Measurements from ENCODE around the gene RAB14. TPM values are rescaled to one million over a fixed set of nuclear protein-coding genes. Genes with fewer than 3 reads are reported as not detected.

The RAB14 gene
- 50.6 TPM for total RNA-seq

- peak; percentile 98 for DNase-seq
Measured at GRCh38 chr9:121201738-121202533, at the start of gene RAB14. TSS of gene RAB14 (minus strand) at chr9:121201869. CDS start at chr9:121193412, 8,457 bp downstream.

GRCh38 chr9:121249563-121249962, 47.9 kb upstream of the RAB14 start:
- DNase-seq, result no peak

DNA sequence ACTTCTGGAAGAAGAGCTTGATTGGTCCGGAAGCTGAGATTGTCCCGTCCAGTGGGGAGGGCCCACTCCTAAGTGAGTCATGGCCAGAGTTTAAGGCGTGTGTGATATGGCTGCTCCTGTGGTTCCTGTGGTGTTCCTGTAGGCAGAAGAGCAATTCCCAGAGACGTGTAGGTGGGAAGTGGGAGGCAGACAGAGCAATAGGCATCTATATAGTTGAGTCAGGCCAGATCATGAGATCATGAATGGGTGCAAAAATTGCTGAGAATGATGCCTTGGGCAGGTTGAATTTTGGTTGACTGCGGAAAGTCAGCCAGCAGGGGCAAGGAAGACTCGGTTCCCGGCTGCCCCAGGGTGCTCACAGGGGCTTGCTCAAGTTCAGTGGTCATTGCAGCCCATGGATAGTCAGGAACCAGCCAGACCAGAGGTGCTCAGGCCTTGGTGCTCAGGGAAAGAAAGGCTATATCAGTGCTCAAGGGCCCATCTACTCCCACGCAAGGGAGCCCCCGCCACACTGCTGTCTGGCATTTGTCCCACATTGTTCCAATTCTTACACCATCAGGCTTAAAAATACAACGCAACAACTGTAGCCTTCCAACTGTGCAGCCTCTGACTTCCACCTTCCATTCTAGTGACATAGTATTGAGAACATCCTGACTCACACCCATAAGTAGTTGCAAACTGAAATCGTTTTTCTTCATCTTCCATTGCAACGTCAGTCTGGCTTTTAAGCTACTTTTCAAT, 45.3 kb upstream of the RAB14 start:
- DNase-seq, result peak; percentile 66

GRCh38 chr9:121242959-121243346, 41.3 kb upstream of the RAB14 start:
- no peak for DNase-seq

DNA sequence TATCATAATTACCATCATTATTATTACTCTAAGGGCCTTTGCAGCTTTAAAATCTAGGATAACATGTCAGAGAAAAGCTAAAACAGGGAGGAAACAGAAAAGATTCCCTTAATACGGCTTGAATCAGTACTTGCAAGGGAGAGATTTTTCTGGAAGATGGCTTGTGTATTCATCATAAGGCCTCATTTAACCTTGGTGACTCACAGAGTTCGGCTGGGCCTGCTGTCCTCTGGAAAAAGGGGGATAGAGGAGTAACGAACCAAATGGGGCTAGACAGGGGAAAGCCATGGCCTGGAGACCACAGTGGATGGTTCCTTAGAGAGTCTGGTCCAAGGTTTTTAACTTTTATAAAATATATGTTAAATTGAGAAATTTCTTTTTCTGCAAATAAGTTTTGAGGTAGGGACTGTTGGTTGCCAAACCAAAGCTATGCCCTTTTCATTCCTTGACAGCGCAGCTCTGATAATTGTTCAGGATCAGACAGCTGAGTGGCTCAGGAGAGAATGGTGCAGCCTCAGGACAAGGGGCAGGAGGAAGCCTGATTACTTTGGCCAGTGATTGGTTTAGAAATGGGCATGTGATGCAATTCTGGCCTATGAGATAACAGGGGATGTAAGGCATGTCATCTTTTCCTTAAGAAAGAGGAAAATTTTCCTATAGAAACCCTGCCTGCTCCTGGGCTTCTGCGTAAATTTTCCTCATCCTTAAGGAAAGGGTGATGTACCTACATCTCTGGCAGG, 40.7 kb upstream of the RAB14 start:
- no peak for DNase-seq

DNA sequence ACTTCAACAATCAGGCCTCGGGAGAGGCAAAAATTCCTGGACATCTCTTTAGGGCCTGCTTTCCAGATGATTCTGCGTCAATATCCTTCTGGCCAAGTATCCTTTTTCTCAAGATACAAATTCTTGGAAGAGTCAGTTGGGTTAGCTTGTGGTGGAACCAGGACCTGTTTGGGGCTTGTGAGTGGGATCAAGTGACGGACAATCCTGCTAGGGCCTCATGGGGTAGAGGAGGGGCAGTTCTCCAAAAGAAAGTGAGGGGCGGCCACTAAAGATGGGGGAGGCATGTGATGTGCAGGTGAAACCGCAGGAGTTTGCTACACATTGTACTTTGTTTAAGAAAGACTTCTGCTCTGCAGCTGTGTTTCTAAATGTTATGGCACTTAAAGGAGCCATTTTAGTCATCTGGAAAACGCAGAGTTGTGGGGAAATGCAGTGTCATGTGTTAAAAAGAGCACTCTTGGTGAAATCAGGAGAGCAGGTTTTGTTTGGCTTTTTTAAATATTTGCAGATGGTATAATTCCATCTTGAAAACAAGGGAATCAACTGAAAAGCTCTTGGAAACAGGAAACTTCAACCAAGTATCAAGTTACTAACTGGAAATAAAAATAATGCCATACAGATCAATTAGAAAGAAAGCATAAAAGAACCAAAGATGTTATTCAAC, 38.9 kb upstream of the RAB14 start:
- peak; percentile 67 for DNase-seq

DNA sequence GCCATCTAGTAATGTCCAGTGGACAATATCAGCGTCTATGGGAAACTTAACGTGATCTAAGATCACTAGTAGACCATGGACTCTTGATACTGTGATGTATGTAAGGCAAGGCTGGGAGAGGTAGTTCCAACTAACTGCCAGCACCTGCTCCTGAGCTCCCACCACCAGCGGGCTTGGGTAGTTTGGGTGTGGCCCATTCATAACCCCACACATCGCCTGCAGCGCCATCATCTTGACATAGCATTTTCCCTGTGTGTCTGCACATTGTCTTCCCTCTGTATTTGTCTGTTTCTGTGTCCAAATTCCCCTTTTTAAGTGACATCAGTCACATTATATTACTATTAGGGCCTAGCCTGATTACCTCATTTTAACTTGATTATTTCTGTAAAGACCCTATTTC, 38.2 kb upstream of the RAB14 start:
- DNase-seq, result no peak

GRCh38 chr9:121239071-121239470, 37.4 kb upstream of the RAB14 start:
- no peak for DNase-seq

- DNase-seq, result no peak
Measured at GRCh38 chr9:121237916-121238315, 36.2 kb upstream of the RAB14 start.

- no peak for DNase-seq
Measured at GRCh38 chr9:121235512-121235911, 33.8 kb upstream of the RAB14 start.

- DNase-seq, result no peak
Measured at GRCh38 chr9:121234832-121235161, 33.1 kb upstream of the RAB14 start.

- DNase-seq, result no peak
Measured at GRCh38 chr9:121233906-121234831, 32.5 kb upstream of the RAB14 start.

- DNase-seq, result no peak
Measured at GRCh38 chr9:121232251-121232650, 30.6 kb upstream of the RAB14 start.

DNA sequence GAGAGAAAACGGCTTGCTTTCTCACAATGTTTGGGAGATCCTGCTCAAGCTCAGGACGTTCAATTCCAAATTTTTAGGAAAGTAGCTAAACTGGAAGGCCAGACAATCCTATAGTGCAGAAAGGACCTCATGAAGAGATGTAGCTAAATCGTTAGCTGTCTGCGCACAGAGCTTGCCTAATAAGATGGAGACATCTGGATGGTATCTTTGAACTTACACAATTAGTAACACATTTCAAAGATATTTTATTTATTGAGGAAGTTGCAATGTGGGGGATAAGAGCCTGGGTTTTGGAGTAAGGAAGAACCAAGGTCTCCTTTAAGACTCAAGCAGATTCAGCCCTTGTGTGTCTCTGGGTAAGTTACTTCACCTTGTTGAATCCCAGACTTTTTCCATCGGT, 28.6 kb upstream of the RAB14 start:
- DNase-seq, result peak; percentile 22

DNA sequence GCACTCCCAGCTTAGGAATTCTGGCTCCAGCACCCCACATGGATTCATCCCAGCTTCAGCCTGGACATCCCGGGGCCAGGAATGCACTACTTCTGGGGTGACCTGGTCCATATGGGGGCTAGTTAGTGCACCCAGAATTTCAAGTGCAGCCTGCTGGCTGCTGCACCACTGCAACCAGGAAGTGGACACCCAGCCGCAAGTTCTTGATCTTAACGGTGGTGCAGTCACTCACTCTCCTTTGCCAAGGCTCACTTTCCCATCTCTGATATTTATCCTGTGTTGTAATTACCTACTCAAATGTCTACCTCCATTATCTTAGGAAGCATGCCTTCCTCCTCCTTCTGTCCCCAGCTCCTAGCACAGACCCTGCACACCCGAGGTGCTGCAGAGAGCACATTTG, 26.2 kb upstream of the RAB14 start:
- no peak for DNase-seq

DNA sequence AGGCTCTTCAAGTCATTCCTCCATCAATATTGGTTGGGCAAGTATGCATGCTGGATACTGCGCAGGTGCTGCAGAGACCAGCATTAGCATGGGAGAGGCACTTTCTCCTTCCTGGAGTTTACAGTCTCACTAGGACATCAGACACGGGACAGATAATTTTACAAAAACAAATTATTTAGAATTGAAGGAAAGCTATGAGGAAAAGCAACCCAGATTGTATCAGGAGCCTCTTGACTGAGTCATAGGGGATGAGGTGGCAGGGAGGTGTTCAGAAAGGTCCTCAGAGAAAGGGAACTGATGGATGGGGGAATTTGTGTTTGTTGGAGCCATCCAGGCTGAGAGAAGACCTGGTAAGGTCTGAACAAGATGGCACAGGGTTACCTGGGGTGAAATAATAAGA, 24.5 kb upstream of the RAB14 start:
- no peak for DNase-seq

GRCh38 chr9:121225240-121225639, 23.6 kb upstream of the RAB14 start:
- no peak for DNase-seq

GRCh38 chr9:121222524-121223171, 21.0 kb upstream of the RAB14 start:
- peak; percentile 56 for DNase-seq

DNA sequence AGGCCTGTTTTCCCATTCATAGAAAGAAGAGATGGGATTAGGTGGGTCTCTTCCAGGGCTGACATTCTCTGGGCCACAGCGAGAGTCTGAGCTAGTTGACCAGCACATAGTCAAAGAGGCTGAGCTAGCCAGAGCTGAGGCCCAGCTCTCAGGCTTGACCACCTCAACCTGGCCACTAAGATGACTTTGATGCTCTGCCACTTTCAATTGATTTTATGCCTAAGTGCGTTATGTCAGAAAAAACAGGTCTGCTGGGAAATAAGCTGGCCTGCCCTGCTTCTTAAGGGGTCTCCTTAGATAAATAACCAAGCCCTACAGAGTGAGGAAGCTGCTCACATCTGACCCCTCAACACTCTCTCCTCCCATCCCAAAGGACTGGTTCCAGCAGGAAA, 20.0 kb upstream of the RAB14 start:
- no peak for DNase-seq

DNA sequence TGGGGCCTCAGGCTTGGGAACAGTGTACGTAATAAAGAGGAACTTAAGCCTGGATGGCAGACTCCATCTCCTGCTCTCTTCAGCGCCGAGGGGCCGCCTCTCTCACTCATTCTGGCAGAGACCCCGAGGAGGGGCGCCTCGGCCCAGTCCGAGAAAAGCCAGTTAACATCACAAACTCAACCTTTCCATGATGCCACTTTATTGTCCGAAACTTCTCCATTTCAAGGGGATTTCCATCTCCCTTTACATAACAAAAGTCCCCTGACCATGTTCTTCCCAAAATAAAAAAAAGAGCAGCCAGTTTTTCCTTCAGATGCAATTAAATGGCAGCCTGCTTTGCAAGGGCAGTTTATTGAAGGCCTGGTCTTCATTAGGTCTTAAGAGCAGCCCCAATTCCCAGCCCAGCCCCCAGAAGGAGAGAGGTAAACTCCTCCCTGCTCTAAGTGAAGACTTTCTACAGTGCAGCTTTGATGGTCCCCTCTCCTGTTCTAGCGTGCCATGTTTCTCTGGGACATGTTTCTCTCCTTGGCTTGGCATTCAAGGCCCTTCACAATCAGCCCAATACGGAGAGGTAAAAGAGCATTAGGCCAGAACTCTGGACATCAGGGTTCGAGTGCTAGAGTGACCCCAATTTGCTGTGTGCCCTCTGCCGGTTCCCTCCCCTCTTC, 19.5 kb upstream of the RAB14 start:
- no peak for DNase-seq
